Duodenal mucosa (tissue), 2 donors: Measurements from ENCODE around the gene CYP2R1.
A peak's percentile ranks its signal among the peaks of the same experiment; 100 is the strongest.

Experiments
- H3K27ac ChIP-seq: one replicate; pipeline ENCODE4 v1.7.0; 2013; ENCODE audit warnings: low read depth, low read length
- H3K27me3 ChIP-seq, 2 donors: one replicate each; pipeline ENCODE4 v1.7.0; 2013; ENCODE audit warnings: low read length in 2 of 2, control low read depth in 1 of 2; ENCODE audit not compliant: insufficient read depth in 2 of 2, control insufficient read depth in 1 of 2
- H3K36me3 ChIP-seq, 2 donors: one replicate each; pipeline ENCODE4 v1.7.0; 2013; ENCODE audit warnings: low read length in 2 of 2, control low read depth in 1 of 2; ENCODE audit not compliant: insufficient read depth in 2 of 2, control insufficient read depth in 1 of 2
- H3K4me1 ChIP-seq, 2 donors: one replicate each; pipeline ENCODE4 v1.7.0; 2013; ENCODE audit warnings: low read length in 2 of 2, control low read depth in 1 of 2; ENCODE audit not compliant: insufficient read depth in 2 of 2, control insufficient read depth in 1 of 2
- H3K4me3 ChIP-seq, 2 donors: one replicate each; pipeline ENCODE4 v1.7.0; 2013; ENCODE audit warnings: low read length in 2 of 2, low read depth in 1 of 2
- H3K9ac ChIP-seq, 2 donors: one replicate each; pipeline ENCODE4 v1.7.0; 2013; ENCODE audit warnings: low read length in 2 of 2, low read depth in 1 of 2
- H3K9me3 ChIP-seq, 2 donors: one replicate each; pipeline ENCODE4 v1.7.0; 2013; ENCODE audit warnings: low read length in 2 of 2, control low read depth in 1 of 2; ENCODE audit not compliant: control insufficient read depth in 1 of 2

Gene CYP2R1

DNA sequence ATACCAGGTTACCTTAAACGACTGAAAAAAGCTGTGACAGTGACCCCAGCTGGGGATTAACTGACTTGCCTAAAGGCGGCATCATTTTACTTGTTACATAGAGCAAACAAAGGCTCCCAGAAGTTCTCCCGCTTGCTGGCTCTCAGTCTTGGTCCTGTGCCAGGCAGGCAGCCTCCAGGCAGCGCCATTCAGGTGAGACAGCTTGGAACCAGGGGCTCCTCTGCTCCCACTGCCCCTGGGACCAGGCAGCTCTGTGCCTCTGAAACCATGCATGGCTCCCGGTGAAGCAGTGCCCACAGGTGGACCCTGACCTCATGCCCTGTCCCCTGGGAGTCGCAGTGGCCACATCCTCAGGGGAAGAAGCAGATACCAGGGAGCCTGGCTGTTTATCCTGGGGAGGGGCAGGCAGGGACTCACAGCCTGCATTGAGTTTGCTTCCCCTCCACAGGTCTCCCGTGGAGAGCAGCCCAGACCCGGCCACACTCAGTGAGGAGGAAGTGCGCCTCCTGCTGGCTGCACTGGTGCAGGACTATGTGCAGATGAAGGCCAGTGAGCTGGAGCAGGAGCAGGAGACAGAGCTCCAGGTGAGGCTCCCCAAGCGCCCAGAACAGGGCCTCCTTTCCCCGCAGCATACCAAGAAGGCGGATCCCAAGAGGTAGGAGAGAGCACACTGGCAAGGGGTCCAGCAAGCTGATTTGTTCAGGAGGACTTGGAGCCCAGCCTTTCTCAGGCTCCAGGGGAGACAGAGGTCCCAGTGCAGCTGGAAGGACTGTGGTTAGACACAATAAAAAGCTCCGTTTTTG lies 15.6 kb upstream of the CYP2R1 start:
- H3K9me3 ChIP-seq: no peaks in the 10 kb centered on the region
- H3K9ac ChIP-seq: no peak overlapping the region
- peak overlapping the region in 1 of 2 donors; percentile 29 for H3K4me3 ChIP-seq
- no peaks in the 10 kb centered on the region for H3K27me3 ChIP-seq
- no peak overlapping the region for H3K27ac ChIP-seq
- H3K4me1 ChIP-seq: peaks cover 4 to 13% of the 10 kb centered on the region in 2 donors
- H3K36me3 ChIP-seq: no peaks in the 10 kb centered on the region

DNA sequence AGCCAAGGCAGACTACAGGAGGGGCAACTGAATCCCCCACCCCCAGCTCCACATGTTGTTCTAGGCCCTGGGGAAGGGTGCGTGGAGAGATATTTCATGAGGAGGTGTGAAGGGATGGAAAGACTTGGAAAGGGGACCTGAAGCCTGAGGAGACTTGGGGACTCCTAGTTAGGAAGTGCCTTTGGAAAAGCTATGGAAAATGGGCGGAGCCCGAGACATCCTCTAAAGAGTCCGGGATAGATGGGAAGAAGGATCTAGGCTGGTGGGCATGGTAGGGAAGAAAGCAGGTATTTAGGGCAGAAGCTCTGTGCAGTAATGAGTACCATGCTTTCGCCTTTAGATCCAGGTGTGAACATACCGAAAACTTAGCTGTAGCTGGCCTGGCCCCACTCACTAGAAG lies 15.0 kb upstream of the CYP2R1 start:
- no peak overlapping the region for H3K27ac ChIP-seq

DNA sequence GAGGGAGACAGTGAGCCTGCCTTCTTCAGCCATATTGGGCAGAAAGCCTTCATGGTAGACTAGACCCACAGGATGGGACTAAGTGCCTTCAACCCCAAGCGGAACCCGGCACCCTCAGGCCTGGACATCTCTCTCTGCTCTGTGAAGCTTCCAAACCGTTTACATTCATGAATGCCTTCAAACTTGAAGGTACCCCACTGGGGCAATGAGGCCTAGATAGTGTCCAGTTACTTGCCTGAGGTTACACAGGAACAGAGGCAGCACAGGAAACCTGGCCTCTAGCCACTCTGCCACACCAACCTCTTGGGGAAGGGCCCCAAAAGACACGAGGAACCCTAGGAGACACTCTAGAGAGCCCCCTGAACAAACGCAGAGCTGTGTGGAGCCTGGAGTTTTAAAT lies 14.5 kb upstream of the CYP2R1 start:
- Histone ChIP-seq H3K9me3 (no peaks in the 10 kb centered on the region), H3K4me3 (no peak overlapping the region), H3K4me1 (peaks cover 4 to 13% of the 10 kb centered on the region in 2 donors), H3K27ac (no peak overlapping the region), H3K9ac (no peak overlapping the region), H3K27me3 (no peaks in the 10 kb centered on the region), H3K36me3 (no peaks in the 10 kb centered on the region)

More for the DNA sequence above, 15.0 kb upstream of the CYP2R1 start:
- Histone ChIP-seq H3K4me1 (peaks cover 4 to 13% of the 10 kb centered on the region in 2 donors), H3K36me3 (no peaks in the 10 kb centered on the region), H3K4me3 (no peak overlapping the region), H3K9me3 (no peaks in the 10 kb centered on the region), H3K27me3 (no peaks in the 10 kb centered on the region), H3K9ac (no peak overlapping the region)

DNA sequence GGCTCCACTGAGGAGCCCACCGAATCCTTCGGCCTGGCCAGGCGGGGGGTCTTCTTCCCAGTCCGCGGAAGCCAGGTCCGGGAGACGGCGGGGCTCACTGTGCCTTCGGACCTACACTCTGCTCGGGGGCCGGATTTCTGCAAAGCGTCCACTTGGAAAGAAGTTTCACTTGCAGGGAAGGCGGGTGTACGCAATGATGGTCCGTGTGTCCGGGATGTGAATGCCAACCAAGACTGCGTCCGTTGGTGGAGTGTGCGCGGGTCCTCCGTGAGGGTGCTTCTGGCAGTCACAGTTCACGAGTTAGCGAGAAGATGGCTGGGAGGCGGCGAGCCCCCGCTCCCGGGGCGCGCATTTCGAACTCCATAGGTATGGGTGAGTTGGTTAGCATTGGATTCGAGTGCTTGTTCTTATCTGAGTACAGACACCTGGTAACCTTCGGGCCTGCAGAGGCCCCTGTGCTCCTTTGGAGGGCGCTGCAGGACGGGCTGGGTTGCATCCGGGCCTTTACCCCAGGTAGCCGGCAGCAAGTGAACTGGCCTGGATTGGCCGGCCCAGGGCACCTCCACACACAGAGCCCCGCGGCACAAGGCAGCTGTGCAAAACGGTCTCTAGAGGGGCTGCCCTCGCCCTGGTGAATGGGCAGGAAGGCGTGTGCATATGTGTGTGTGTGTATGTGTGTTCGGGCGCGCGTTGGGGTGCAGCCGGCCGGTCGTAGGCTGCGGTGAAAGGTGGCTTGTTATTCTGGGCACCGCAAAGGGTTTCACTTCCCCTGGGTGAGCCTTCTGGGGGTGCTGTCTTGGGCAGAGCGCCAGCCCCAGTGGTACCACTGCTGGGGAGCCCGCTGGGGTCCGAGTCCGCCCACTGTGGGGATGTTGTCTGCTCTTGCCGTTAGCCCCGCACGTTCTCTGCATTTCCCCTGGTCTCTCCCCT lies 13.3 kb upstream of the CYP2R1 start:
- no peak overlapping the region for H3K27ac ChIP-seq
- peak overlapping the region; percentile 76 to 81 for H3K4me3 ChIP-seq

DNA sequence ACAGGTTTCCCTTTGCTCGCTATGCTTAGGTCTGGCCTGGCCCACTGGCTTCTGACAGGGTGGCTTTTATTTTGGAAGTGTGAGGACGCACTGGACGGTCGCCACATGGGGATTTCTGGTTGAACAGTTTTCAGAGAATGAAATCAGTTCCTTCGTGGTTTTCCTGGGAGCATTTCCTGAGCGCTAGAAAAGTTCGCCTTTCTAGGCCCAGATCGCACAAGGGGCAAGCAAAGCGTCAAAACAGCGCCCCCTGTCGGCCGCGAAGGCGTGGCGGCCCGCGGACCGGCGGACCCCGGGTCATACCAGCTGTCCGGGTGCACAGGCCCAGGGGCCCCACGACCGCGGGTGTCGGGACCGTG lies 12.7 kb upstream of the CYP2R1 start:
- peak overlapping the region; percentile 76 to 81 for H3K4me3 ChIP-seq
- H3K9me3 ChIP-seq: no peaks in the 10 kb centered on the region
- no peaks in the 10 kb centered on the region for H3K27me3 ChIP-seq
- no peak overlapping the region for H3K27ac ChIP-seq
- H3K4me1 ChIP-seq: peaks cover 4 to 13% of the 10 kb centered on the region in 2 donors
- peak overlapping the region in 1 of 2 donors; percentile 66 for H3K9ac ChIP-seq
- no peaks in the 10 kb centered on the region for H3K36me3 ChIP-seq

More for the DNA sequence above, 13.3 kb upstream of the CYP2R1 start:
- H3K9me3 ChIP-seq: no peaks in the 10 kb centered on the region
- H3K36me3 ChIP-seq: no peaks in the 10 kb centered on the region
- peaks cover 4 to 13% of the 10 kb centered on the region in 2 donors for H3K4me1 ChIP-seq
- peak overlapping the region; percentile 58 to 66 for H3K9ac ChIP-seq
- H3K27me3 ChIP-seq: no peaks in the 10 kb centered on the region

DNA sequence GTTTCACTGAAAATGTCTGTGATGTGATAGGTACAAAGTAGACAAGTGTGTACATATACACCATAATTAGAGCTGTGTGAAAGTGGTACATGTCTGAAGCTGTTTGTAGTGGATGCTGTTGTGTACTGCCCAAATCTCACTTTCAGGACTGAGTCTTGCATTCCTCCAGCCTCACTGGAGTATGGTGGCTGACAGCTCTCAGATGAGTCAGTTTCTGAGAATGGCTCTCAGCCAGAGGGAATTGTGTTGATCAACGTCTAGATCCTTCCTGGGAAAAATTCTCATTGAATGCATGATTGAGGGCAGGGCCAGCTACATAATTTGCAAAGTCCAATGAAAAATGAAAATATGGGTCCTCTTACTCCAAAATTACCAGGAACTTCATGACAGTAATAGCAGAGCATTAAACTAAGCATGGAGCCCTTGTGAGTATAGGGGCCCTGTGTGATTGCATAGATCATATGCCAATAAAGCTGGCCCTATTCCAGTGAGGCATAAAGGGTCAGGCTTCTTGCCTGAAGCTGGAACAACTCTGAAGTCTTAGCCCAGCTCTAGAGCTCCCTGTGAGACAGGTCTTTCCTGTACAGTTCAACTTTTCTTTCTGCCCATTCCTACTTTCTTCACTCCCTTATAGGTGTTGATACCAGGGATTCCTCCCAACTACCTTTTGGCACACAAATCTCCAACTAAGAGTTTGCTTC lies 10.8 kb upstream of the CYP2R1 start:
- no peak overlapping the region for H3K9ac ChIP-seq
- H3K9me3 ChIP-seq: no peaks in the 10 kb centered on the region
- H3K27ac ChIP-seq: no peak overlapping the region
- H3K36me3 ChIP-seq: no peaks in the 10 kb centered on the region
- no peak overlapping the region for H3K4me3 ChIP-seq
- H3K4me1 ChIP-seq: peaks cover 4 to 6% of the 10 kb centered on the region in 2 donors
- no peaks in the 10 kb centered on the region for H3K27me3 ChIP-seq

DNA sequence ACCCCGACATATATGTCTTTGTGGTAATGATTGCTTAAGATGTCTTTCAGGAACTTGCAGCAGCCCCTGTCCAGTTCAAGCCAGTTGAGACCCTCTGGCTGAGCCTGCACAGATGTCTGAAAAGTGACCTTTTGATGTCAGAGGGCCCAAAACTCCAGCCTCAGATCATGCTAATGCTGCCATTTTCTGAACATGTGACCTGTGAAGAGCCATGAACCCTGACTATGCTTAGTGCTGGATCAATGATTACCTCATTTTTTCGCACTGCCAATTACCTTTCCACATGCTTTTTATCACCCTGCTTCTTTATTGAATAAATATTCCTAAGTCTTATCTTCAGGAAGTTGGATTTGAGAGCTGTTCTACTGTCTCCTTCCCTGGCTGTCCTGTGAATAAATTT lies 6.9 kb upstream of the CYP2R1 start:
- no peak overlapping the region for H3K4me3 ChIP-seq
- no peaks in the 10 kb centered on the region for H3K4me1 ChIP-seq
- H3K9ac ChIP-seq: no peak overlapping the region
- no peaks in the 10 kb centered on the region for H3K36me3 ChIP-seq
- H3K27me3 ChIP-seq: no peaks in the 10 kb centered on the region
- H3K27ac ChIP-seq: no peak overlapping the region
- H3K9me3 ChIP-seq: no peaks in the 10 kb centered on the region

- H3K9ac ChIP-seq: no peak overlapping the region
- no peaks in the 10 kb centered on the region for H3K36me3 ChIP-seq
- H3K4me1 ChIP-seq: no peaks in the 10 kb centered on the region
- no peaks in the 10 kb centered on the region for H3K27me3 ChIP-seq
- no peaks in the 10 kb centered on the region for H3K9me3 ChIP-seq
- no peak overlapping the region for H3K4me3 ChIP-seq
- H3K27ac ChIP-seq: no peak overlapping the region
Observed at GRCh38 chr11:14898355-14898754, 6.3 kb upstream of the CYP2R1 start.

DNA sequence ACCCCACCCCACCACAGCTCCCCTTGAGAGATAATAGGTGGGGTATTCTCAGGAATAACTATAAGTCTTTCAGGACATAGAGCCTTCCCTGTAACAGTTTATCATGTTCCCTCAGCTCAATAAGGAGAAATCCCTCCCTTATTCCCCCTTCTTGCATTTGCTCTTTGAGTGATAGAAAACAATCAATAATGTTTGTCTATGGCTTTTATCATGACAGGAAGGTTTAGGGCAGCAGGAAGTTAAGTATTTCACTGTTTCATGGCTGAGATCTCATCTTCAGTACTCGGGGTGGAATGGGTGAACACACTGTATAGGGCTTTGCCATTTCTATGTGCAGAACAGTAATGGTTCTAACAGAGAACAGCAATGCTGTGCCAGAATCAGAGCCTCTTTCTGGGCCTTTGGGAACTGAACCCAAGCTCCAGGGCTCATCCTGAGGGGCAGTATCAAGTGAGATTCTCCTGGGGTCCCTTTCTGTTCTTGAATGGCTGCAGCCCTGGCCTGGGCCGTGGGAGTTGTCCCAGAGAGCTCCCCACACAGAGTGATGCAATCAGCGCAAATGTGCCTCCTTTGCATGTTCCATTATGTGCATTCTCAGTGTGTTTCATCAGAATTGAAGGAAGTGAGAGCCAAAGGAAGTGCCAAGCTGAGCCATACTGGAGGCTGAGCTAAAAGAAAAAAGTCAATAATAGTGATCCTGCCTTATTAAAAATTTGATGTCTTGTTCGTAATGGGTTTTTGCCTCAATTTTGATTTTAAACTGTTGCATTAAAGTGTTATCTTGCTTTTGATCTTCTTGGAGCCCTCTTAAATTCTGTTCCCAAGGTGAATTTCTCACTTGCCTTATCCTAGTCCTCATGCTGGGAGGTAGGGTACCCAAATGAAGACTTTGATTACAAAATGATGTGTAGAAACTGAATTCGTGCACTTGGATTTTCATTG lies 2.9 kb upstream of the CYP2R1 start:
- H3K9me3 ChIP-seq: no peaks in the 10 kb centered on the region
- H3K9ac ChIP-seq: no peak overlapping the region
- H3K4me3 ChIP-seq: no peak overlapping the region
- H3K27ac ChIP-seq: no peak overlapping the region
- peaks cover 0 to 9% of the 10 kb centered on the region in 2 donors for H3K4me1 ChIP-seq
- no peaks in the 10 kb centered on the region for H3K36me3 ChIP-seq
- H3K27me3 ChIP-seq: no peaks in the 10 kb centered on the region
